Activated naive CD4-positive, alpha-beta T cell treated with anti-CD3 and anti-CD28 coated beads, Interleukin-2, amount 10 ng/mL, durations not matched to agents 7 days and 5 days (primary cell): ENCODE data around the gene ZBED4.

Experiments used
- CTCF ChIA-PET: fragments of 350-600 bp; sonication (Branson Sonifier 250); formaldehyde crosslinking; loops from one replicate; lab custom pipeline; 2021; ENCODE audit warnings: antibody characterized with exemption; lab: Charles Lee
- DNase-seq: peaks from one replicate; pipeline ENCODE4 v3.0.0-alpha.2; 2020
- H3K27ac Mint-ChIP-seq: one replicate; pipeline ENCODE4 v1.8.0; 2021; ENCODE audit warnings: mild to moderate bottlenecking, moderate library complexity, mixed read lengths
- H3K27me3 Mint-ChIP-seq: one replicate; pipeline ENCODE4 v1.8.0; 2021; ENCODE audit warnings: mild to moderate bottlenecking, mixed read lengths
- H3K36me3 Mint-ChIP-seq: one replicate; pipeline ENCODE4 v1.8.0; 2021; ENCODE audit warnings: mixed read lengths
- H3K4me1 Mint-ChIP-seq: one replicate; pipeline ENCODE4 v1.8.0; 2021; ENCODE audit warnings: mixed read lengths
- H3K4me3 Mint-ChIP-seq: one replicate; pipeline ENCODE4 v1.8.0; 2021; ENCODE audit warnings: mild to moderate bottlenecking, moderate library complexity, mixed read lengths
- H3K9me3 Mint-ChIP-seq: one replicate; pipeline ENCODE4 v1.8.0; 2021; ENCODE audit warnings: mixed read lengths

ZBED4 gene

DNA sequence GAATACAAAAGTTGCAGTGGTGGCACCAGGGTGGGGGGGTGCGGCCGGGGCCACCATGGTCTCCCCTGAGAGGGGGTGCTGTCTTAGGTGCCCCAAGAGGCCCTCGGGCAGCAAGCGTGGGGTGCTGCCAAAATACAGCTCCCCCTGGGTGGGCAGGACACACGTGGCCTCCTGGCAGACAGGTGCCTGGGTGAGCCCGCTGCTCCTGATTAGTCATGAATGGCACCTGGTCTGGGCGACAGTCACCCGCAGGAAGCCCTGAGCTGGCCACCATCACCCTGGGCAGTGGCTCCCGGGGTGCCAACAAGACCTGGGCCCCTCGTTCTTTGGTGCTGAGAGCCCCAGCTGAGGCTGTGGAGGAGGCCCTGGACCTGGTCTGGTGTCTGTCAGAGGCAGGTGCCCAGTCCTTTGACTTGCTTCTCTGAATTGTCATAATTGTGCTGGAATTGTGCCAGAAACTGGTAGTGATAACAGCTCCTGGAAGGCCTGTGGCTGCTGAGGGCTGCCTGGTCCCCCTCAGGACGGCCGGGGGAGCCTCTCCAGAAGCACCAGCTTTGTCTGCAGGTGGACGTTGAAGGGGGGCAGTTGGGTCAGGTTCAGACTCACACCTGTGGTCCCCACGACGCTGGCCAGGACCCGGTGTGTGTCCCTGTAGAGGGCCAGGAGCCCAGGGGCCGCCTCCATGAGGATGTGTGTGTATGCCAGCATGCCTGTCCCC is 49.8 kb downstream of the ZBED4 start:
- H3K27ac Mint-ChIP-seq, result no peak overlapping the region

GRCh38 chr22:49904040-49904369 is 50.4 kb downstream of the ZBED4 start:
- Mint-ChIP-seq H3K4me1 (no peaks in the 10 kb centered on the region), H3K36me3 (peaks cover 56% of the 10 kb centered on the region), H3K4me3 (no peak overlapping the region), H3K27me3 (no peaks in the 10 kb centered on the region), H3K9me3 (peaks cover 12% of the 10 kb centered on the region), H3K27ac (no peak overlapping the region)
- peak; percentile 14 for DNase-seq
- CTCF ChIA-PET, result no interaction called here

More for the DNA sequence above, 49.8 kb downstream of the ZBED4 start:
- peak; percentile 9 for DNase-seq
- Mint-ChIP-seq H3K27me3 (no peaks in the 10 kb centered on the region), H3K36me3 (peaks cover 54% of the 10 kb centered on the region), H3K4me1 (no peaks in the 10 kb centered on the region), H3K9me3 (peaks cover 12% of the 10 kb centered on the region), H3K4me3 (no peak overlapping the region)
- CTCF ChIA-PET, result no interaction called here

- Mint-ChIP-seq H3K9me3 (peaks cover 12% of the 10 kb centered on the region), H3K4me3 (no peak overlapping the region), H3K36me3 (peaks cover 51% of the 10 kb centered on the region), H3K4me1 (no peaks in the 10 kb centered on the region), H3K27ac (no peak overlapping the region), H3K27me3 (no peaks in the 10 kb centered on the region)
- peak; percentile 8 for DNase-seq
- CTCF ChIA-PET, result no interaction called here
Observed at GRCh38 chr22:49905465-49905864, 51.8 kb downstream of the ZBED4 start.

GRCh38 chr22:49906071-49906798 is 52.6 kb downstream of the ZBED4 start:
- H3K36me3 Mint-ChIP-seq, result peaks cover 47% of the 10 kb centered on the region
- H3K9me3 Mint-ChIP-seq, result peaks cover 9% of the 10 kb centered on the region
- no peaks in the 10 kb centered on the region for H3K27me3 Mint-ChIP-seq
- DNase-seq, result peak; percentile 8
- H3K4me3 Mint-ChIP-seq, result no peak overlapping the region
- H3K27ac Mint-ChIP-seq, result no peak overlapping the region
- no peaks in the 10 kb centered on the region for H3K4me1 Mint-ChIP-seq
- CTCF ChIA-PET, result no interaction called here

DNA sequence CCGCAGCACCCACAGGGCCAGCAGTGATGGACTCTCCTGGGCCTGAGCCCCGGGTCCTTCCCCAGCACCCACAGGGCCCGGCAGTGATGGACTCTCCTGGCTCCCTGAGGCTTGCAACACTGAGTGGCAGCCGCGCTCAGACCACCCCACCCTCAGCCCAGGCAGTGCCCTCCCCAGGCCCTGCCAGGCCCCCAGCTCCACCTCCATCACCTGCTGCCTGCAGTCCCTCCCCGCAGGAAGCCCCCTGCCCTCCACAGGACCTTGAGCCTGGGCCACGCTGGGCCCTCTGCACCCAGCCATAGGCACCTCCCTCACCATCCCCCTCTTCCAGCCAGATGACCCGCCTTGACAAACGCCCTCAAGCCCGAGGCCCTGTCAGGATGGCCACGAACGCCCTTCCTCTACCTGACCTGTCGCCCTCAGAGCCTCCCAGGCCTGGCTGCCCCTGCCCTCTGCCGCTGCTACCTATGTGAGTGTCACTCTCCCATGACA is 53.2 kb downstream of the ZBED4 start:
- CTCF ChIA-PET, result no interaction called here

GRCh38 chr22:49907807-49908206 is 54.2 kb downstream of the ZBED4 start:
- peaks cover 39% of the 10 kb centered on the region for H3K36me3 Mint-ChIP-seq
- no peaks in the 10 kb centered on the region for H3K27me3 Mint-ChIP-seq
- CTCF ChIA-PET, result no interaction called here
- H3K4me3 Mint-ChIP-seq, result no peak overlapping the region
- no peaks in the 10 kb centered on the region for H3K4me1 Mint-ChIP-seq
- no peaks in the 10 kb centered on the region for H3K9me3 Mint-ChIP-seq
- H3K27ac Mint-ChIP-seq, result peak overlapping the region; percentile 56
- DNase-seq, result no peak

More for the DNA sequence above, 53.2 kb downstream of the ZBED4 start:
- no peak overlapping the region for H3K4me3 Mint-ChIP-seq
- H3K4me1 Mint-ChIP-seq, result no peaks in the 10 kb centered on the region
- peaks cover 41% of the 10 kb centered on the region for H3K36me3 Mint-ChIP-seq
- peaks cover 3% of the 10 kb centered on the region for H3K9me3 Mint-ChIP-seq
- H3K27me3 Mint-ChIP-seq, result no peaks in the 10 kb centered on the region
- no peak for DNase-seq
- no peak overlapping the region for H3K27ac Mint-ChIP-seq

DNA sequence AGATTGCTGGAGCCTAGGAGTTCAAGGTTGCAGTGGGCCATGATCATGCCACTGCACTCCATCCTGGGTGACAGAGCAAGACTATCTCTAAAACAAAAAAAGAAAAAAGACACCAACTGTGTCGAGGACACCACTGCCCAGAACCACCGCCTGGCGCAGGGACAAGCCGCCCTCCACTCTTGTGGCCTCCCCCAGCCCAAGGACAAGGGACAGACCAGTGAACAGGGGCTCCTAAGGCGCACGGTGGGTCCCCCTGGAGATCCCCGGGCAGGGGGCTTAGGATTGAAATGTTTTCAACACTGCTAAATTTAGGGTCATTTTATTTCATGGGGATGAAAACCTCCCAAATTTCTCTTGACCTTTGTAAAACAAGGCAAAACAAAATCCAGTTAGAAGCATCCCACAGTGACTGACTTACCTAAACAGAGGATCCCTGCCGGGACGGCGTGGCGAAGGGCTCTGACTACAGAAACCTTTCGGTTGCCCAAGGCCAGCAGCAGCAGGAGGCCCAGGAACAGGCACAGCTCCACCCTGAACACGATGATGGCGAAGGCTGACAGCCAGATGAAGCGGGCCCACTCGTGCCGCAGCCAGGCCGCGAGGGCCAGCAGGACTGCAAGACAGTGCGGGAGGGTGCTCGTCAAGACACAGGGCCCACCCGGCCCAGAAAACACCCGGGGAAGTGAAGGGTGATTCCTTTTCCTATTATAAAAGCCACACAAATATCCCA is 56.0 kb downstream of the ZBED4 start:
- Mint-ChIP-seq H3K36me3 (peaks cover 31% of the 10 kb centered on the region), H3K27me3 (no peaks in the 10 kb centered on the region), H3K4me3 (no peak overlapping the region), H3K9me3 (no peaks in the 10 kb centered on the region), H3K27ac (no peak overlapping the region), H3K4me1 (peaks cover 3% of the 10 kb centered on the region)
- CTCF ChIA-PET, result no interaction called here
- DNase-seq, result no peak

DNA sequence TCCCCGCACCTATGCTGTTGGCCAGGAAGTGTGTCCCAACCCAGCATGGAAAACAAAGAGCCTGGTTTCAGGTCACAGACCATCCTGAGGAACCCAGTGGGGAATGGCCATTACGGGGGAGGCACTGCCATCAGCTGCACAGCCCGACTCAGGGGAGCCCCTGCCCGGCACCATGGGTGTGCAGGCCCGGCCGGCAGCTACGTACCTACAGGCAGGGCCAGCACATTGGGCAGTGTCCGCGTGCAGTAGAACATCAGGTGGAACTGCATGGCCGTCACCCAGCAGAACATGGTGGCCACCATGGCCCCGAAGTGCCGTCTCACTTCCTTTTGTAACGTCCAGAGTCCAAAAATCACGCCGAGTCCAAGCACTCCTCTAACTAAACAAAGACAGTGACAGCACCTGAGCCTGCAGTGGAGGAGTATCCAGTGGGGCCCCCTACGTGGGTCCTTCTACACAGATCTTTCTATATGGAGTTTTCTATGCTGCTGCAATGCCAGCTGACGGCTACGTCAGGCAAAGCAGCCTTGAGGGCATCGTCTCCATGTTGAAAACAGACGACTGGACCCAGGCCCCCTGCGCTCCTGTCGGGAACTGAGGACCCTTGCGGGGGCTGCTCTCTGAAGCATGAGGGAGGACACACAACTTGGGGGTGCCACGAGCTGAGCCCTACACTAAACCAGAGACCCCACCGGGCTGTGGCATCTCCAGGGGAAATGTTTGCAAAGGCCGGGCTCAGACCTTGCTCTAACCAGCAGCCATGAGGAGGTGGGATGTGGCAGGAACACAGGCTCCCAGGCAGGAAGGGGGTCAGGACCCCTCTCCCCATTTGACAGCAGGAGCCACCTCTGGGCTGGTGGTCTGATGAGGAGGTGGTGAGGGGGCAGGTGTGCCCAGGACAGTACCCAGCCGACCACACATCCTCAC is 56.8 kb downstream of the ZBED4 start:
- Mint-ChIP-seq H3K4me3 (no peak overlapping the region), H3K36me3 (peaks cover 32% of the 10 kb centered on the region), H3K27ac (no peak overlapping the region), H3K4me1 (peaks cover 3% of the 10 kb centered on the region), H3K27me3 (no peaks in the 10 kb centered on the region), H3K9me3 (no peaks in the 10 kb centered on the region)
- CTCF ChIA-PET, result no interaction called here
- DNase-seq, result no peak

GRCh38 chr22:49911881-49912625 is 58.4 kb downstream of the ZBED4 start:
- Mint-ChIP-seq H3K4me1 (peaks cover 10% of the 10 kb centered on the region), H3K36me3 (peaks cover 27% of the 10 kb centered on the region), H3K4me3 (no peak overlapping the region), H3K9me3 (no peaks in the 10 kb centered on the region), H3K27ac (no peak overlapping the region), H3K27me3 (no peaks in the 10 kb centered on the region)
- DNase-seq, result no peak
- CTCF ChIA-PET, result no interaction called here

DNA sequence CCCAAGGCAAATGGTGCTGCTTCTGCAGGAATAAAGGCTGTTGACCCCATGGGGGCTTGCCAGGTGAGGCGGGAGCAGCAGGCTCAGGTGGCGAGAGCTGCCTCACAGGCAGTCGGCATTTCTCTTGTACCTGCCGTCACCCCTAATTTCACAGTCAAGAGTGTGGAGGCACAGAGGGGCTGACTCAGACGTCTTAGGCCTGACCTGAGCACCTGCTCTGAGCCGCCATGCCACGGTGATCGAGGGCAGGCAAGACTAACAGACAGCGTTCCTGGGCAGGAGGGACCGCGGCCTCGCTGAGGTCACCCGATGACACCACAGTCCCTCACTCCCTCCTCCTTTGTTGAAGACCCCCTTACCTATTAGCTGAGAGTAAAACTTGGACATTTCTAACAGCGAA is 59.4 kb downstream of the ZBED4 start:
- DNase-seq, result no peak
- H3K4me3 Mint-ChIP-seq, result no peak overlapping the region
- no peaks in the 10 kb centered on the region for H3K9me3 Mint-ChIP-seq
- H3K27me3 Mint-ChIP-seq, result no peaks in the 10 kb centered on the region
- peaks cover 19% of the 10 kb centered on the region for H3K36me3 Mint-ChIP-seq
- peaks cover 17% of the 10 kb centered on the region for H3K4me1 Mint-ChIP-seq
- no peak overlapping the region for H3K27ac Mint-ChIP-seq
- CTCF ChIA-PET, result no interaction called here

GRCh38 chr22:49913446-49913845 is 59.8 kb downstream of the ZBED4 start:
- Mint-ChIP-seq H3K4me3 (no peak overlapping the region), H3K27me3 (no peaks in the 10 kb centered on the region), H3K9me3 (no peaks in the 10 kb centered on the region), H3K36me3 (peaks cover 19% of the 10 kb centered on the region), H3K4me1 (peaks cover 17% of the 10 kb centered on the region), H3K27ac (no peak overlapping the region)
- no peak for DNase-seq
- CTCF ChIA-PET, result no interaction called here

- CTCF ChIA-PET, result no interaction called here
- H3K36me3 Mint-ChIP-seq, result peaks cover 16% of the 10 kb centered on the region
- no peaks in the 10 kb centered on the region for H3K9me3 Mint-ChIP-seq
- H3K4me3 Mint-ChIP-seq, result no peak overlapping the region
- H3K27ac Mint-ChIP-seq, result no peak overlapping the region
- H3K4me1 Mint-ChIP-seq, result peaks cover 18% of the 10 kb centered on the region
- no peak for DNase-seq
- no peaks in the 10 kb centered on the region for H3K27me3 Mint-ChIP-seq
Observed at GRCh38 chr22:49914256-49914655, 60.6 kb downstream of the ZBED4 start.

DNA sequence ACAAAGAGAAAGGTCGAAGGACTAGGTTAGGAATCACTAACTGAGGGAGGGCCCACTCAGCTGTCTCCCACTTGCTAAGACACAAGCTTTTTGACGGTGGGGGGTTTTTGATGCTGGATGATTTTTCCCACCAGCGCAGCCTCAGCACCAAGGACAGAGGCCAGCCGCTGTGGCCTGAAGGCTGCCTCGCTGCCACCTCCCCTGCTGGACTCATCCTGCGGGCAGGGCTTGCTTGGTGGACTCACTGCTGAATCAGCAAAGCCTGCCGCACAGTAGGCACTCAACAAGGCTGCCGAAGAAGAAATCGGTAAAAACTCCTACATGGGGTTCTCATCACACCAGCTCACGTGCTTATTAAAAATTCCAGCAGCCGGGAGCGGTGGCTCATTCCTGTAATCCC is 62.0 kb downstream of the ZBED4 start:
- CTCF ChIA-PET, result interaction anchor here (3.1 kb wide), 1 partner anchor 148 kb away, joined by 14 read pairs; no protein-coding TSS in a partner anchor
- no peak for DNase-seq
- no peak overlapping the region for H3K27ac Mint-ChIP-seq
- H3K36me3 Mint-ChIP-seq, result peaks cover 17% of the 10 kb centered on the region
- H3K27me3 Mint-ChIP-seq, result no peaks in the 10 kb centered on the region
- no peak overlapping the region for H3K4me3 Mint-ChIP-seq
- H3K4me1 Mint-ChIP-seq, result peaks cover 31% of the 10 kb centered on the region
- no peaks in the 10 kb centered on the region for H3K9me3 Mint-ChIP-seq
